Astrocyte of the cerebellum (primary cell): ENCODE results near the gene KCNA5.

ENCODE experiments used
- DNase-seq: peaks from one replicate; pipeline ENCODE4 v3.0.0-alpha.2; 2011; ENCODE audit warnings: low read depth
- H3K4me3 ChIP-seq: 2 replicates; pipeline ENCODE4 v1.5.1; 2011; ENCODE audit warnings: mild to moderate bottlenecking, low read depth, low read length, moderate library complexity
- CTCF ChIP-seq: IDR thresholded peaks from 2 replicates; pipeline ENCODE4 v1.5.1; 2012; ENCODE audit warnings: low read length, low read depth, moderate library complexity, mild to moderate bottlenecking; ENCODE audit errors: missing control alignments
- in situ Hi-C: cut with HindIII; loops from 2 replicates; pipeline ENCODE4 v1.10.0; 2017; ENCODE audit warnings: low sequenced_read_pairs

The KCNA5 gene

GRCh38 chr12:5050542-5050941, 6.9 kb downstream of the KCNA5 start:
- TF ChIP-seq CTCF = no peak
- no peak for DNase-seq
- H3K4me3 ChIP-seq = no peak overlapping the region
- in situ Hi-C loops = no loop called here

- DNase-seq = no peak
- TF ChIP-seq CTCF = no peak
- H3K4me3 ChIP-seq = no peak overlapping the region
Observed at GRCh38 chr12:5051334-5051733, 7.7 kb downstream of the KCNA5 start.

GRCh38 chr12:5051913-5052312, 8.2 kb downstream of the KCNA5 start:
- no peak for DNase-seq
- in situ Hi-C loops = no loop called here
- TF ChIP-seq CTCF = no peak
- H3K4me3 ChIP-seq = no peak overlapping the region

More at GRCh38 chr12:5051334-5051733, 7.7 kb downstream of the KCNA5 start:
- in situ Hi-C loops = no loop called here

GRCh38 chr12:5052348-5052747, 8.7 kb downstream of the KCNA5 start:
- in situ Hi-C loops = no loop called here
- no peak for TF ChIP-seq CTCF
- no peak overlapping the region for H3K4me3 ChIP-seq
- DNase-seq = no peak

GRCh38 chr12:5059358-5059757, 15.7 kb downstream of the KCNA5 start:
- DNase-seq = no peak
- in situ Hi-C loops = no loop called here
- H3K4me3 ChIP-seq = no peak overlapping the region
- no peak for TF ChIP-seq CTCF

- H3K4me3 ChIP-seq = no peak overlapping the region
- DNase-seq = no peak
- in situ Hi-C loops = no loop called here
- no peak for TF ChIP-seq CTCF
Observed at GRCh38 chr12:5060958-5061357, 17.3 kb downstream of the KCNA5 start.

GRCh38 chr12:5063149-5063548, 19.5 kb downstream of the KCNA5 start:
- DNase-seq = no peak
- no peak for TF ChIP-seq CTCF
- in situ Hi-C loops = no loop called here
- no peak overlapping the region for H3K4me3 ChIP-seq
